OCI-LY1 (cell line): Measurements from ENCODE around the gene CDK11B.

ENCODE experiments used
- H2AFZ ChIP-seq: fragments of 200-600 bp; sonication (generic), shearing (Covaris generic); 2 replicates; pipeline ENCODE4 v1.6.0; 2014; ENCODE audit warnings: antibody characterized with exemption, mild to moderate bottlenecking, low read length
- H3F3A ChIP-seq: fragments of 200-600 bp; sonication (generic), shearing (Covaris generic); 2 replicates; pipeline ENCODE4 v1.6.0; 2014; ENCODE audit warnings: mild to moderate bottlenecking, antibody characterized with exemption, low read length, moderate library complexity; ENCODE audit not compliant: insufficient read depth
- H3K27ac ChIP-seq: fragments of 200-600 bp; sonication (generic); 2 replicates; pipeline ENCODE4 v1.5.1; 2014; ENCODE audit warnings: low read length, mixed run types, mild to moderate bottlenecking, low read depth; ENCODE audit not compliant: poor library complexity, severe bottlenecking
- H3K27me3 ChIP-seq: fragments of 200-600 bp; sonication (generic); 2 replicates; pipeline ENCODE4 v1.6.0; 2014; ENCODE audit warnings: antibody characterized with exemption, mild to moderate bottlenecking, low read length, moderate library complexity; ENCODE audit not compliant: insufficient read depth
- H3K36me3 ChIP-seq: fragments of 200-600 bp; sonication (generic); 2 replicates; pipeline ENCODE4 v1.6.1; 2014; ENCODE audit warnings: mild to moderate bottlenecking, antibody characterized with exemption, low read length, moderate library complexity, mixed read lengths; ENCODE audit not compliant: insufficient read depth
- H3K4me1 ChIP-seq: fragments of 200-600 bp; sonication (generic); 2 replicates; pipeline ENCODE4 v1.5.1; 2014; ENCODE audit warnings: mild to moderate bottlenecking, low read length, moderate library complexity; ENCODE audit not compliant: insufficient read depth, severe bottlenecking
- H3K4me2 ChIP-seq: fragments of 200-600 bp; sonication (generic), shearing (Covaris generic); 2 replicates; pipeline ENCODE4 v1.6.1; 2014; ENCODE audit warnings: low read length
- H3K4me3 ChIP-seq: fragments of 200-600 bp; sonication (generic); 2 replicates; pipeline ENCODE4 v1.5.1; 2014; ENCODE audit warnings: low read length, low read depth, mild to moderate bottlenecking, mixed read lengths; ENCODE audit not compliant: poor library complexity, severe bottlenecking
- H3K79me2 ChIP-seq: fragments of 200-600 bp; shearing (Covaris generic); 2 replicates; pipeline ENCODE4 v1.6.1; 2016; ENCODE audit warnings: mixed run types, low read length, mixed read lengths; ENCODE audit not compliant: insufficient read depth
- H3K9ac ChIP-seq: fragments of 200-600 bp; sonication (generic), shearing (Covaris generic); 2 replicates; pipeline ENCODE4 v1.6.1; 2014; ENCODE audit warnings: mild to moderate bottlenecking, low read length, mixed read lengths
- H3K9me2 ChIP-seq: fragments of 200-600 bp; sonication (generic), shearing (Covaris generic); 2 replicates; pipeline ENCODE4 v1.6.1; 2014; ENCODE audit warnings: low read depth, mild to moderate bottlenecking, low read length, mixed read lengths
- H3K9me3 ChIP-seq: fragments of 200-600 bp; shearing (Covaris generic); 2 replicates; pipeline ENCODE4 v1.6.1; 2014; ENCODE audit warnings: low read length, mixed read lengths
- H4K20me1 ChIP-seq: fragments of 200-600 bp; sonication (generic), shearing (Covaris generic); 2 replicates; pipeline ENCODE4 v1.6.0; 2016; ENCODE audit warnings: mild to moderate bottlenecking, low read length; ENCODE audit not compliant: insufficient read depth
- CTCF ChIP-seq: fragments of 200-600 bp; sonication (generic), shearing (Covaris generic); IDR thresholded peaks from 2 replicates; pipeline ENCODE4 v1.5.1; 2017; ENCODE audit warnings: mild to moderate bottlenecking, antibody characterized with exemption, low read length, moderate library complexity, mixed read lengths
- EZH2 ChIP-seq: fragments of 200-600 bp; sonication (generic), shearing (Covaris generic); IDR thresholded peaks from 2 replicates; pipeline ENCODE4 v1.8.0; 2017; ENCODE audit warnings: borderline replicate concordance, mixed run types, mild to moderate bottlenecking, antibody characterized with exemption, low read length, moderate library complexity, mixed read lengths

CDK11B gene

GRCh38 chr1:1615256-1616044, 43.4 kb downstream of the CDK11B start, which contains the start of gene MIB2:
MIB2 (plus strand) TSS chr1:1615500; CDS start chr1:1623453, 7,953 bp downstream.
- Histone ChIP-seq H3K36me3 (no peaks in the 10 kb centered on the region; the same call in 1 of the 2 replicates), H4K20me1 (no peaks in the 10 kb centered on the region), H3K4me1 (peaks cover 25% of the 10 kb centered on the region), H3K4me2 (peak within 1 kb of the TSS; percentile 66), H2AFZ (no peak within 1 kb of the TSS), H3K9ac (peak within 1 kb of the TSS; percentile 98), H3K27ac (peak within 1 kb of the TSS; percentile 85), H3F3A (no peaks in the 10 kb centered on the region), H3K9me3 (no peaks in the 10 kb centered on the region), H3K79me2 (no peaks in the 10 kb centered on the region), H3K9me2 (no peaks in the 10 kb centered on the region), H3K27me3 (no peaks in the 10 kb centered on the region), H3K4me3 (peak within 1 kb of the TSS; percentile 89)
- TF ChIP-seq EZH2 (no peak), CTCF (no peak)

- Histone ChIP-seq H3K79me2 (no peaks in the 10 kb centered on the region), H3K4me3 (peak overlapping the region; percentile 89), H2AFZ (no peak overlapping the region), H3K9me3 (no peaks in the 10 kb centered on the region), H3K9ac (peak overlapping the region; percentile 53), H3K27ac (no peak overlapping the region), H3F3A (no peaks in the 10 kb centered on the region), H3K9me2 (no peaks in the 10 kb centered on the region), H3K4me1 (peaks cover 25% of the 10 kb centered on the region), H3K4me2 (peak overlapping the region; percentile 66), H4K20me1 (no peaks in the 10 kb centered on the region), H3K36me3 (no peaks in the 10 kb centered on the region; the same call in 1 of the 2 replicates), H3K27me3 (no peaks in the 10 kb centered on the region)
- TF ChIP-seq EZH2 (no peak), CTCF (no peak)
Measured at GRCh38 chr1:1614954-1615255, 43.9 kb downstream of the CDK11B start.

GRCh38 chr1:1614204-1614953, 44.4 kb downstream of the CDK11B start:
- H3K9ac ChIP-seq, result peak overlapping the region; percentile 53
- H3K36me3 ChIP-seq, result no peaks in the 10 kb centered on the region; the same call in 1 of the 2 replicates
- no peaks in the 10 kb centered on the region for H3F3A ChIP-seq
- H3K27me3 ChIP-seq, result no peaks in the 10 kb centered on the region
- H3K4me2 ChIP-seq, result peak overlapping the region; percentile 66
- peaks cover 29% of the 10 kb centered on the region for H3K4me1 ChIP-seq
- H3K9me3 ChIP-seq, result no peaks in the 10 kb centered on the region
- no peak overlapping the region for H3K27ac ChIP-seq
- no peaks in the 10 kb centered on the region for H3K79me2 ChIP-seq
- peak overlapping the region; percentile 89 for H3K4me3 ChIP-seq
- H3K9me2 ChIP-seq, result no peaks in the 10 kb centered on the region
- TF ChIP-seq EZH2 (no peak), CTCF (no peak)
- no peaks in the 10 kb centered on the region for H4K20me1 ChIP-seq
- H2AFZ ChIP-seq, result no peak overlapping the region
